Glomerular endothelial cell (primary cell): ENCODE data around the gene HMOX2. TPM values are rescaled to one million over a fixed set of nuclear protein-coding genes. Genes with fewer than 3 reads are reported as not detected.

Experiments used
- DNase-seq: peaks from one replicate; pipeline ENCODE4 v3.0.0-alpha.2; 2011; ENCODE audit warnings: low read depth, low spot score; ENCODE audit errors: extremely low read depth
- total RNA-seq: library from RNA; depleted of rRNA; stranded (reverse); fragments of >200 nt; gene quantifications from 2 replicates; pipeline ENCODE4 v1.2.3, GENCODE V29; 2015

Gene HMOX2
- total RNA-seq, 1 donor from 2014 or later = 147 TPM

DNA sequence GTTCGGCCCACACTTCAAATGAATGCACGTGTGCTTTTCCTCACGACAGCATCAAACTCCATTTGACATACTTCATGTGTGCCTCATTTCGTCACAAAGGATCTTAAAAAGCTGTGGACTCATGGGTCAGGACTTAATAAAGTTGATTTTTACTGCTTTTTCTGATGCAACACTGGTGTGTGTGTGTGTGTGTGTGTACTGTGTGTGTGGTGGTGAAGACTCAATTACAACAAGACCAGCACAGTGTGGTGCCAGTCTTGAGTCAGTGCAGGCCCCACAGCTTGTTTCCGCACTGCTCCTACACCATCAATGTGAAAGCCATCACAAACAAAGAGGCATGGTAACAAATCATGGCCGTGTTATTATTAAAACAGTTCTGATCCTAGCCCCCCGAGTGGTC lies 44.7 kb downstream of the HMOX2 start:
- DNase-seq = no peak

DNA sequence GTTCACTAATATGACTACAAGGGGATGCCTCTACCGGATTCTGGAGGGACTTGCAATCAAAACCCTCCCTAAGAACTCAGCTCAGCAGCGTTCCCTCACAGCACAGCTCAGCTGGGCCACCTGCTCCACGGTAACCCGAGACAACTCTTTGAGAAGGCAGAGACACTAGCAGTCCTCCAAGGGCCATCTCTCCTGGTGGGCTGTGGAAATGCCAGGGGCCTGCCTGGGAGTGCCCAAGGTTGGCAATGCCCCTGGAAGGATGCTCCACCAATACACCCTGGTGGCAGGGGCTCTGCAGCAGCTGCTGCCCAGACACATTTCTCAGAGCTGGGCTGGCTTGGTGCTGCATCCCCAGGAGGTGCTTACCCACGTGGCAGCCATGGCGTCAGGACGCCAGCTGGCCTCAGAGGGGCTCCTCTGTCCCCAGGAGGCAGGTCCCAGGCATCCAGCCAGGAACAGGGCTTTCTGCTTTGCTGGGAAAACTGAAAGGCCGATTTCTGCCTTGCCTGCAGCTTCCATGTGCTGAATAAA lies 45.9 kb downstream of the HMOX2 start:
- DNase-seq = no peak

DNA sequence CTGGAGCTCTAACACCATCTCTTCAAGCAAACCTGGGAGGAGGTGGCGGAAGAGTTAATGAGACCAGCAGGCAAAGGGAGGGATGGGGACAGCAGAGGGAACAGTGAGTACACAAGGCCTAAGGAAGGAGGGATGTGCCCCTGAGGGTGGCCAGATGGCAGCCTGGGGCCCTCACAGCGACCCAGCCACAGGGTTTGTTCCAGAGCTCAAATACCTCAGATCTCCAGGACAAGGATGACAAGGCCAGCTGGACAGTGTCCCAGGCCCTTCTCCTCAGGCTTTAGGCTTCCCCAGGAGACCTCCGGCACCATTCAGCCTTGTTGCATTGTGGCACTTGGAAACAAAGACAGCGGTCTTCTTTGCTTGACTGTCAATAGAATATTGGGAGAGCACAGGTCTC lies 47.5 kb downstream of the HMOX2 start:
- no peak for DNase-seq

DNA sequence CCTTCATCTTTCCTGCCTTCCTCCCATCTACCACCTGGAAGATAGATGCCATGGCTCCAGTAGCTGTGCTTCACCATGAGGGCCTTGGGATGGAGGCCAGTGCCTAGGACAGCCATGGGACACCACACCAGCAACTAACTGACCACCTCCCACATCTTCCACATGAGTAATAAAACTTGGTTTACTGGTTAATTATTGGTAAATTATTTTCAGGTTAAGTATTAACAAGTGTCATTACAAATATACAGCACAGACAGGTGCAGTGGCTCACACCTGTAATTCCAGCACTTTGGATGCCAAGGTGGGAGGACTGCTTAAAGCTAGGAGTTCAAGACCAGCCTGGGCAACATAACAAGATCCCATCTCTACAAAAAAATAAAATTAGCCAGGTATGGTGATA lies 48.4 kb downstream of the HMOX2 start:
- no peak for DNase-seq

DNA sequence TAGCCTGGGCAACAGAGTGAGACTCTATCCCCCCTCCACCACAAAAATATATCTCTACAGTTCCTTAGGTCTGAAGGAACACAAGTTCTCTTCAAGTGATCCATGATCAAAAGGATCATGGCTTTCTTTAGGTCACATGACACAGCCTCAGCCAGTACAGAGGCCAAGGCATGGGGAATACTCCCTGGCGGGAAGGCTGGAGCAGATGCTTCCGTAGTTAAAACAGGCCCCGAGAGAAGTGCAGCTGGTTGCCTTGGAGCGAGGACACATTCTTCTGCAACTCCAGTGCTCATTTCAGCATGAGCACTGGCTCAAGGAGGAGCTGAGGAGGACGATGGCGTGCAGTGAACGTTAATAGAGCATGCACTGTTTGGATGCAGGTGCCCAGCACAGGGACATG lies 48.9 kb downstream of the HMOX2 start:
- DNase-seq = no peak

DNA sequence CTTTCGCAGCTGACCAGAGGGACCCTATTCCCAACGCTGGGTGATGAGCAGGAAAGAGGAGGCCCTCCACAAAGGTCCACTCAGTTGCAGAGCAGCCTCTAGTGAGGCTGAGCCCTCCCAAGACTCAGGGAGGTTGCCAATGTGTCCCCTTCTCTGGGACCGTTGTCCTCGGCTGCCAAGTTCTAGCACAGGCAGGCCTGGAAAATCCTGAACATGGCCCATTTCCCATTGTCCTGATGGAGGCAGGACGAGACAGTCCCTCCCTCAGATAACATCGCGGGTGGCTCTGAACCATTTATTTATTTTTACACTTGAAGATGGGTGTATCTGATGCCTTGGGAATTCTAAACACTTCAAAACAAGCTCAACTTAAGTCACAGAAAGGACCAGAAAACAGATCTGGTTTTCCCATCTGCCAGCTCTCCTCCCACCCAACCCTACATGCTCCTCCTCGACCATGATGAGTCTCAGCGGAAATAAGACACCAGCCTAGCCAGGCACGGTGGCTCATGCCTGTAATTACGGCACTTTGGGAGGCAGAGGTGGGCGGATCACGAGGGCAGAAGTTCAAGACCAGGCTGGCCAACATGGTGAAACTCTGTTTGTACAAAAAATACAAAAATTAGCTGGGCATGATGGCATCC lies 49.6 kb downstream of the HMOX2 start:
- DNase-seq = no peak

DNA sequence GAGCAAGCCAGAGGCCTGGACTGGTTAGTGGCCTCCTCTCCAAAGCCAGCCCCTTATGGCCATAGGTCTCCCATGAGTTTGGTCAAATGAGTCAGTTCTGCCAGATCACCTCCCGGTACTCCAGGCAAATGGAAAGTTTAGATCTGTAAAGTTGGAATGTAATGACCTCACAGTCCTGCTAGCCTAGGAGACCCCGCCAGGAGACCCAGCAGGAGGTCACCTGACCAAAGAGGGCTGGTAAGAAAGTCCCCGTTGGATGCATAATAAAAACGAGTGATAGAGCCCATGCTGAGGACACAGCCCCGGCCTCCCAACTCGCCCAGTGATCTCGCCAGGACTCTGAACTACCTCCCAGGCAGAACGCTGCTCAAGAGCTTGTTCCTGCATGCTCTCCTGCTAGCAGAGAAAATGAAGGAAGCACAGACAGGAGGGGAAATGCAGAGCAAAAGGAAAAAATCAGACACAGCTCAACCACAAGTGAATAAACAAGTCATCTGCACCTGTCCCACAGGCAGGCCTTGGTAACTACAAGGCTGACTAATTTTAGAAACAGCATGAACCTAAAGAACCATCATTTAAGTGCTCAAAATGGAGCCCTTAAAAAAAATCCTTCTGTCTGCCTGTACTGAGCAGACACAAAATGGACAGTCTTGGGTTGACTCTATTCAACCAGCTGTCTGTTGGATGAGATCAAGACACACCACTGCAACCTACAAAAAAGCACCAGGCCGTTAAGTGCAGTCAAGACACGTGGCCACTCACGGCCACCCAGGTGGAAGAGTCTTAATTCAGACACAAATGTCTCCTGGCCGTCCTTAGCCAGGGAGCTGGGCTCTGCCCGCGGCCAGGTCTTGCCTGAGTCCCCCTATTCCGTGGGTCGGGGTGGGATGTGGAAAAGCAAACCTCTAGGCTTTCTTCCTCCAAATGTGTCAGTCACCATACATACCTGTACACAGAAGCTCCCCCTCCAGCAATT lies 53.2 kb downstream of the HMOX2 start:
- DNase-seq = no peak

DNA sequence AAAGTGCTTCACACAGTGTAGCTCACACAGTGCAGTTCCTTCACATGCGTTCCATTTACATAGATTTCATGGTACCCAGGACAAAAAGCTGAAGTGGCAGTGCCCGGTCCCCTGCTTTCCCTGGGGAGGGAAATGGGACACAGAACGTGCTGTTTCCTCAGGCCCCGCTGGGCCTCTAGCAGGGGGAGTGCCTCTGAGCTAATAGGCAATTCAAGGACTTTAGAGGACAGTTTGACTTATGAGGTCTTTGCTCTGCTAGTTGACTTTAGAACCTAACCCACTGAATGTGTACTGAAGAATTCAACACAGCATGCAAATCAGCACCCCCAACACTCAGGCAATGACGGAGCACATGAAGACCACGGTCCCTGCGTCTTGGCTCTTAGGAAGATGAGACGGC lies 55.6 kb downstream of the HMOX2 start:
- no peak for DNase-seq

DNA sequence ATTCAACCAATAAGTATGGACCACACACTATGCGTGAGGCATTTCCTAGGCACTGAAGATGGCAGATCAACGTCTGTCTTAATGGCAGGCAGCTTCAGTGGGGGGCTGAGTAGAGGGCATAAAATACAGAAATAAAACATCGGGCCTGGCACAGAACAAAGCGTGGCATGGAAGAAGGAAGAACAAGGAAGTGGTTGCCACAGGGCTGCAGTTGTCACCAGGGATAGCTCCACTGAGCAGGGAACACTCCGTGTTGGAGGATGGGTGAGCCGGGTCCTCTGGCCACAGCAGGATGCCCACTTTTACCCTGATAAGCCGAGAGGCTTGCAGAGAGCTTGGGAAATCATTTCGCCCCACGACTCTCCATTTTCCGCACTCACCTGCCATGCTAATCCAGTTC lies 56.0 kb downstream of the HMOX2 start:
- DNase-seq = no peak

DNA sequence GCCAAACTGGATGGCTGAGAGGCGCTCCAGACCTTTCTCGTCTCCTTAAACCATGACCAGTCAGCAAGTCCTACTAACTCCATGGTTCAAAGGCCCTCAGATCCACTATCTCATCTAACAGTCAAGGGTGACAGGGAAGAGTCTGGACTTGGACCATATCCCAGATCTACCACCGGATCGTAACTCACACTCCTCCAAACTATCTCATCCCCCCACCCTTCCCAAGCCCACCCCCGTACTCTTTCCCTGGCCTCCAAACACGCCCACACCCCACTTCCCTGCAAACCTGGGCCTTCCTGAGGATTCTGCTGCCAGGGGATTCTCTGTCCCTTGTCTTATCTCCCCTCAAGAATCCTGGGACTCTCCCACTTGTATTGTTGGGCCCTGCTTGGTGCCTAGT lies 57.3 kb downstream of the HMOX2 start:
- DNase-seq = no peak

DNA sequence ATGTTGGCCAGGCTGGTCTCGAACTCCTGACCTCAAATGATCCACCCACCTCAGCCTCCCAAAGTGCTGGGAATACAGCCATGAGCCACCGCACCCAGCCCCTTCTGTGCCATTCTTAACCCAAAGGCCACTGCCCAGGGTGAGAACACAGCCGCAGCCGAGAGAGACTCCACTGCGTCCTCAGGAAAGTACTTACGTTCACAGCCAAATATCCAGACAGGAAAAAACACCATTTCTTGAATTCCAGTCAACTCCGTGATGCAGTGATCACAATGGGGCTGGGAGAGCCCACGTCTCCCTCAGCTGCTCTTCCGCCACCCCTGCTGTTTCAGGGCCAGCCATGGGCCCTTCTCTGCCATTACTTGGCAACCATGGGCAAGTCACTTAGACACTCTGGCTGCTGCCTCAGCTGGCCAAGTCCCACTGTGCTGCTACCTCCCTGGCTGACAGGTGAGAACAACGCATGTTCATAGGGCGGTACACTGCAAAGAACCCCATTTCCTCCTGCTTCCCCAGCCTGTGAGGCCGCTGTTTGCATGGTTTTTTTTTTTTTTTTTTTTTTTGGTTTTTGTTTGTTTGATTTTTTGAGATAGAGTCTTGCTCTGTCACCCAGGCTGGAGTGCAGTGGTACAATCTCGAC lies 58.1 kb downstream of the HMOX2 start:
- peak; percentile 48 for DNase-seq

DNA sequence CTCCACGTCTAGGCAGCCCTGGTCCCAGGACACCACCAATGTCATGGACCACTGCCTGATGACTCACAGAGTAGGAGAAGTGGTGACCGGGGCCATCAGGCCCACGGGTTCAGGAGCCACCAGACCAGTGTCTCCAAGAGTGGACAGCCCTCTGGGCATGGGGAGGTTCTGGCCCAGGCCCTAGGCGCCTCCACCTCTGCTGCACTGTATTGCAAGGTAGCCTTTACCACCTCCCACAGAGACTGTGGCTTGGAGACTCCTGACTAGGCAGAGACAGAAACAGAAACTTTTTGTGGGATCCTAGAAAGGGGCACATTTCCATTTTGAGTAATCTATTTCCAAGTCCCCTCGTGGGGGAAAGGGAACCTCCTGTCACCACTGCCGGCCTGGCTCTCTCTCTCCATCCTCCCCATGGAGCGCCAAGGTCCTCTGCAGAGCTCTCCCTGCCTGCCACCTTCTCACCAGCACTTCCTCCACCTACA lies 59.5 kb downstream of the HMOX2 start:
- DNase-seq = no peak

DNA sequence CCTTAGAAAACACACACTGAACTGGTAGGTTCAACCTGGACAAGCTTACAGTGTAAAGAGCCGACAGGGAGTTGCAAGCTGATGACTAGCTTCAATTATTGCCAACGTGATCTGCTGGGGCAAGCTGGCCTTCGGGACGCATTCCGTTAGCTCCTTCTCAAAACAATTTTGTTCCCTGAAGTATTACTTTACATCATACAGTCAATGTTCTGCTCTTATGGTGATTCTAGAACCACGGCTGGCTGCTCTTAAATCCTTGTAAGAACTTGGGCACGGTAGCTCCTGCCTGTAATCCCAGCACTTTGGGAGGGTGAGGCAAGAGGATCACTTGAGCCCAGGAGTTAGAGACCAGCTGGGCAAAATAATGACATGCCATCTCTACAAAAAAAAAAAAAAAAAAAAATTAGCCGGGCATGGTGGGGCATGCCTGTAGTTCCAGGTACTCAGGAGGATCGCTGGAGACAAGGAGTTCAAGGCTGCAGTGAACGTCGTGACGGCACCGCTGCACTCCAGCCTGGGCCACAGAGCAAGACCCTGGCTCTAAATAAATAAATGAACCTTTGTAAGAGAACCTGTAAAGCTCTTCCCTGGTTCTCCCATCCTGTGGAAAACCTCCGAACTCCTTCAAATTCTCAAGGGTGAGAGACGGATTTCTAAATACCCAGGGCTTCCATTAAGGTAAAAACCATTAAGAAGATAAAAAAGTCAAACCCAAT lies 60.4 kb downstream of the HMOX2 start:
- DNase-seq = no peak

DNA sequence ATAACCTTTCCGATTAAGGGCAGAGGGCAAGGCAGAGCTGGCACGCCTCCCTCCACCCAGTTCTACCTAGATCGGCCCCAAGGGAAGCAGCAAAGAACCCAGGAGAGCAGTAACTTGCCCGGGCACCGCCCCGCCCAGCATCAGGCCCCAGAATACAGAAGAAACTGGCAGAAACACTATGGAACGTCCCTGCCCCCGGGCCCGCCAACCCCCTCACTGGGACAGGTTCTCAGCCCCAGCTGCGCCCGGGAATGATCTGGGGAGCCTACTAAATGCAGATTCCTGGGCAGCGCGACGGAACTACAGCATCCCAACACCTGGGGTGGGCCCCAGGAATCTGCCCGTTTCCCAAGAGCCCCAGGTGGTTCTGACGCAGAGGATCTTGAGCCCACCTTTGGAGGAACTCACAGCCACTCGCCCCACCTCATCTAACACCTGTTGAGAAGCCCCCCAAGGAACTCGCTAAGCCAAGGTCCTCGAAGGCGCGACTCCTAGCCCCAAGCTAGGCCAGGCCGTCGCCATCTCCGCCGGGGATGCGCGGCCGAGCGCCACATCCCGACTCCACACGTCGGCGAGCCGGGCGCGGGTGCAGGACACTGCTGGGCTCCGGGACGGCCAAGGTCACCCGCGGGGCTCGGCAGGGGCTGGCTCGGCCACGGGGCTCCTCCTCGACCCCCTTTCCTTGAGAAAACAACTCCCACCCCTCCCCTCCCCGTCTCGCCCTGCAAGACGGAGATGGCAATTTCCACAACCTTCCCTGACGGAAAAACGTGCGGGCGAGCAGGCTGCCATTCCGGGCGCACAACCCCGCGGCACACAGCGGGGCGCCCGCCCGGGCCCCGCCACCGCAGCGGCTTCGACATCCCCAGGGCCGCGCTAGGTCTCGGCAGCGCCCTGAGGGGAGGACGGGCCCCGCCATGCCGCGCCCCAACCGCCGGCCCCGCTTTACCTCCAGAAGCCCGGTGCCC lies 61.5 kb downstream of the HMOX2 start:
- no peak for DNase-seq

DNA sequence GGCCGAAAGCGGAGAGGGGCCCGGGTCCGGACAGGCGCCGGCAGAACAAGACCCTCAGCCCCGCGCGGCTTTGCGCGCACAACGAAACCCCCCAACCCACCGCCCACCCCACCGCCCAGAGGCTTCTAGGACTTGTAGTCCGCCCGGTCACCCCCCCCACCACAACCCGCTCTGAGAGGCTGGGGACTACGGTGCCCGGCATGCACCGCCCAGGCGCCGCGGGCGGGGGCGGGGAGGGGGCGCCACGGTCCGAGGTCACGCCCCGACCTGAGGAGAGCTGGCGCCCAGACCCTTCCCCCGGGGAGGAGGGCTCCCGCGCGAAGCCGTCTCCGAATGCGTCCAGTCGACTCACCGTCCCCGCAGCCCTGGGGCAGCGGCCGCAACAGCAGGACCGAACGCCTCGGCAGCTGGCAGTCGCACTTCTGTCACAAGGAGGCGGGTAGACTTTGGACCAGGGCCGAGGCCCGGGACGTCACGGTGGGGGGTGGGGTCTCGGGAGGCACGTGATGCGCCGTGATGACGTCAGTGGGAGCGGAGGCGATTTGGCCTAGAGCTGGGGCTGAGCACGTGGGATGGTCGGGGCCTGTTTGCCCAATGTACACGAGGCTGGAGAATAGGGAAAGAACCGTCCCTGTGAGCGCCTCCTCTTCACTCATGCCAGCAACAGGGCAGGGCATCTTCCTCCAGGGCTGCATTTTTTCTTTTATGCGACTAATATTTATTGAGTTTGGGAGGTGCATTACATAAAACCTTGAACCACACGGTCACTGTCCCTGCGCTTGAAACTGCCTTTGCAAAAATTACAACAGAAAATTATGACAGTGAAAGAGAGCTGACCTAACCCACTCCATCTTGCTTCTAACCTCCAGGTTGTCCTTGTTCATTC lies 62.4 kb downstream of the HMOX2 start, which contains the start of gene CDIP1:
CDIP1 (minus strand) TSS at position 424 of the 886 bp plus-strand sequence. CDS start 24,643 bp downstream, outside the sequence.
- DNase-seq = peak; percentile 64

DNA sequence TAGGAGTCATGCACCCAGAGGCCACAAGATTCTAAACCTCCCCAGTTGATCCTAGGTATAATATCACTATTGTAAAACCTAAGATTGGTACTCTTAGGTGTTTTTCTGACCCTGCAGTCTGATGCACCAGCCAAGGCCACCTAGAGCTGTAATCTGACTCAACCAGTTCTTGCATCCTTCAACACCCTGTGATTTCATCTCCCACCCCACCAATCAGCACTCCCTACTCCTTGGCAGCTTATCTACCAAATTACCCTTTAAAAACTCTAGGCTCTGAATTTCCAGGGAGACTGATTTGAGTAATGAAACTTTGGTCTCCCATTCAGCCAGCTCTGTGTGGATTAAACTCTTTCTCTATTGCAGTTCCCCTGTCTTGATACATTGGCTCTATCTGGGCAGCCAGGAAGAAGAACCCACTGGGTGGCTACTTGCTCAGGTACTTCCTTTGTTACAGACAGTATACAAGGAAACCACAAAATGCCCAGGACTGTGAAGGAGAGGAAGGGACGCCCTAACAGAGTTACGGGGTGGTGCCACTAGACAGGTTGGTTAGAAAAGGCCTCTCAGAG lies 63.6 kb downstream of the HMOX2 start:
- no peak for DNase-seq

DNA sequence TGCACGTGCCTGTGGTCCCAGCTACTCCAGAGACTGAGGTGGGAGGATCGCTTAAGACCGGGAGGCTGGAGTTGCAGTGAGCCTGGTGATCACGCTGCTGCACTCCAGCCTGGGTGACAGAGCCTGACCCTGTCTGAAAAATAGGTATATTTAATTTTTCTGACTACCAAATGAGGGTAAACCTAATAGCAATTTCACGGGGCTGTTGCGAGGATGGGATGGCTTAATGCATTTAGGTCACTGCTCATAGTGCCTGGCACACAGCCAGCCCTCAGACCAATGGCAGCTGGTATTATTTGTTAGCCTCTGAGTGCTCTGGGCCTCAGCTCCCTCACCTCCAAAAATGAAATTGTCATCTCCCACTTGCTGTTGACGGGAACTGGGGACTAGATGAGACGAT lies 68.3 kb downstream of the HMOX2 start:
- no peak for DNase-seq

DNA sequence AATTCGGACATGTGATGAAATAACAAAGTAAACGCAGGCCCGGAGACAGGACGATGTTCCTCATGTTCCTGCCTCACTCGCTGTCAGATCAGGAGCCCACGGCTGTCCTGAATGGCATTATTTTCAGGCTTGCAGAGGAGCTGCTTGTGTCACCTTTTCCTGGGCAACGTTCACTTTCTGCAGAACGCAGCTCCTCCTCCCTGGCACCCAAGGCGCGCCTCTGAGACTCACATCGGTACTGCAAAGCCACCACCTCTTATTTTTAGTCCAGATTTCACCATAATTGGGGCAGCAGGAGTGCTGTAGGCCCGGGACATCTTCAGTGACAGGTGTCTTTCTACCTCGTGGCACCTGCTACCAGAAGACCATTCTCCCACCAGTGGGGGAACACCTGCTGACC lies 71.9 kb downstream of the HMOX2 start:
- no peak for DNase-seq
